GM18858 (cell line): ENCODE results near the gene NUPR1.
"Not testable (repeated sequence)": the region's sequence is repeated elsewhere in the genome, so short reads cannot be mapped to it uniquely, and the experiment has no call there.

Experiments used
- ATAC-seq: cut with Tn5 transposase; IDR thresholded peaks from one replicate; pipeline ENCODE4 v1.9.1; 2021; ENCODE audit not compliant: unreplicated experiment

NUPR1 gene

DNA sequence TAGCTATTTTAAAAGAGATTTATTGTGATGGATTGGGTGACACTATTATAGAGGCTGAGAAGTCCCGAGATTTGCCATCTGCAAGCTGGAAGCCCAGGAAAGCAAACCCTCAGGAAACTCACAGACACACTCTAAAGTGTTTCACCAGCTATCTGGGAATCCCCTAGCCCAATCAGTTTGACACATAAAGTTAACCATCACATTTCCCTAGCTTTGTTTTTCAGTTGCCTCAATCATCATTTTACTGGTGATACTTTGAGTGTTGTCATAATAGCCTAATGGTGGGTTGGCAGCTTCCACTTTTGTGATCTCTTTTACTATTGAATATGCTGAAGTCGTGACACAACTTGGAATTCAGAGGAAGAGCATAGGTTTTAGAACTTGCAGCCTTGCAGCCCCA is 16.8 kb upstream of the NUPR1 start:
- ATAC-seq: no peak

DNA sequence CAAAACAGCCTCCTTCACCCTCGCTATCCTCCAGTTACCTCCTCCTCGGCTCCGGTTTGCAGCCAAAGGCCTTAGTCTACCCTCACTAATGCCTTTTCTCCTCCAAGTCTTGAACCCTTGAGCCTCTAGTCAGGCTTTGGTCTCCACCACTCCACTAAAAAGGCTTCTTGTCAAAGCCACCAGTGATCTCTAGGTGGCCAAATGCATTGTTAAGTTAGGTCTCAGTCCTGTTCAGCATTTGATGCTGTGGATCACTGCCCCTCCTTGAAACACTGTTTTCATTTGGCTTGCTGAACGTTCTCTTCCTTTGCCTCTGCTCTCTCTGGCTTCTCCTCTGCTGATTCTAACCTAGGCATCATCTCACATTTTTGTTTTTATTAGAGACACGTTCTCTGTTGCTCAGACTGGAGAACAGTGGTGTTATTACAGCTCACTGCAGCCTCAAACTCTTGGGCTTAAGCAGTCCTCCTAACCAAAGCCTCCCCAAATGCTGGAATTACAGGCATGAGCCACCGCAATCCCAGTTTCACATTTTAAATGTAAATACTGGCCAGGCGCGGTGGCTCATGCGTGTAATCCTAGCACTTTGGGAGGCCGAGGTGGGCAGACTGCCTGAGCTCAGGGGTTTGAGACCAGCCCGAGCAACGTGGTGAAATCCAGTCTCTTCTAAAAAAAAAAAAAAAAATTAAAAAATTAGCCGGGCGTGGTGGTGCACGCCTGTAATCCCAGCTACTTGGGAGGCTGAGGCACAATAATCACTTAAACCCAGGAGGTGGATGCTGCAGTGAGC is 16.1 kb upstream of the NUPR1 start:
- ATAC-seq: peak; percentile 8

DNA sequence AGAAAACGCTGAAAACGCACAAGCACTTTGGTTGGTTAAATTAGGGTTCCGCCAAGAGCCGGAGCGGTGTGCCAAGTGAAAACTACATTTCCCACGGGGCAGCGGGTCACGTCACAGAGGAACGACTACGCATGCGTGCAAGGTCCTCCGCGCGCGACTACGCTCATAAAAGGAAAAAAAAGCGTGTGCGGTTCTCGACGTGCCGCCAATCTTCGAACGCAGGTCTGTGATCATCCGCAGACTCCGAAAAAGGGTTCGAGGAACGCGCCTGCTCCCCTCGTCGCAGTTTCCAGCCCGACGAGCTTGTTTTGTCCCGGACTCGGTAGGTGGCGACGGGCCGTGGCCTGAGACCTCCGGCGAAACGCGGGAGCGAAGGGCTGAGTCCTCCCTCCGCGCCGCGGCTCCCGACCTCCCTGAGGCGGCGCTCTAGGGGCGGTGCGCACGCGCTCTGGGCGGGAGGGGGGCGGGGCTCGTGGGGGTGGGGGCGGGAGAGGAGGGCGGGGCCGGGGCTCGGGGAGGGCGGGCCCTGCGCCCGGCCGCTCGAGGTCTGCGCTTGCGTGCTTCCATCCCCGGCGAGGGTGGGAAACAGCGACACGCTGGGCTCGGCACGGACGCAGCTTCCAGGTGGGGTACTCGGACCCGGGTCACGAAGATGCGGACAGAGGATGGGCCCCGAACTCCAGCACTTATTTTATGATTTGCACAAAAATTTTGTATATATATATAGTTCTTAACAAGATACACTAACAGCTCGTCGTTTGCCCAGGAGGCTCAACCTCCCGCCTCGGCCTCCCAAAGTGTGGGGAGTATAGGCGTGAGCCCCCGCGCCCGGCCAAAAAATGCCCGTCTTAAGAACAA is 15.2 kb upstream of the NUPR1 start, which contains the start of gene SGF29:
Gene SGF29 (plus strand): TSS at position 145 of the 858 bp plus-strand sequence. CDS start 27,150 bp downstream, outside the sequence.
- peak; percentile 45 for ATAC-seq

DNA sequence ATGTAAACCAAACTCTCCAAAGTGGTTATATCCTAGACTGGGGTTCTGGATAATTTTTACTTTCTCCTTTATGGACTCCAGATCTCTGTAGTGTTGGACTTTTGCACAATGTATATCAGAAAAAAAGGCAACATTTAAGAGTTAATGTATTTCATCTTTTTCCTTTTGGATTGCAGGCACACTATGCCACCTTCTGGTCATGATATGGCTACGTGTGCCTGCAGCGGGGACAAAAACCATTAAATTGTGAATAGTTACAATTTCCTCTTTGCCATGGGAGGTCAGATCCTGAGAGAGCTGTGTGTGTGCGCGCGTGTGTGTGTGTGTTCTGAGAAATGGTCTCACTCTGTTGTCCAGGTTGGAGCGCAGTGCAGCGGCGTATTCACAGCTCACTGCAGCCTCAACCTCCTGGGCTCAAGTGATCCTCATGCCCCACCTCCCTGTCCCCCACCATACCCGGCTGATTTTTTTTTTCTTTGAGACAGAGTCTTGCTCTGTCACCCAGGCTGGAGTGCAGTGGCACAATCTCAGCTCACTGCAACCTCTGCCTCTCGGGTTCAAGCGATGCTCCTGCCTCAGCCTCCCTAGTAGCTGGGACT is 10.6 kb upstream of the NUPR1 start:
- ATAC-seq: no peak

DNA sequence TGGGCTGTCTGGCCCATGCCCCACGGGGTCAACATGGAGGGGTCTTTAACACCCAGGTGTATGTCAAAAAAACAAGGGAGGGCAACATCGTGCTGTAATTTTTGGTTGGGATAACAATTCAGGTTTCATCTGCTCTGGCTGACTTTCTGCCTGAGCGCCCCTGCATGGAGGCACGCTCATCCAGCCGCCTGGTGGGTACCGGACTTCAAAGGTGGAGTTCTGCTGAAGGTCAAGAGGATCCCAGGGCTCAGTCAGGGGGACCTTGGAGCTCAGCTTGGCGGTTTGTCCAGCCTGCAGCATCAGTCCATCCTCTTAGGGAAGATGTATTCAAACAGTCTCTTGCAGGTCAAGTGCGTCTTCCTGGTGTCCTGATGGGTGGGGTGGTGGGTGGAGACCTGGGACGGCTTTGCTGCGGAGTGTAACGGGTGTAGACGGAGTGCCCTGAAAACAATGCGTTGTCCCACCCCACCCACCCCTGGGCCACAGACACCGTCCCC is 9.6 kb upstream of the NUPR1 start:
- ATAC-seq: no peak

DNA sequence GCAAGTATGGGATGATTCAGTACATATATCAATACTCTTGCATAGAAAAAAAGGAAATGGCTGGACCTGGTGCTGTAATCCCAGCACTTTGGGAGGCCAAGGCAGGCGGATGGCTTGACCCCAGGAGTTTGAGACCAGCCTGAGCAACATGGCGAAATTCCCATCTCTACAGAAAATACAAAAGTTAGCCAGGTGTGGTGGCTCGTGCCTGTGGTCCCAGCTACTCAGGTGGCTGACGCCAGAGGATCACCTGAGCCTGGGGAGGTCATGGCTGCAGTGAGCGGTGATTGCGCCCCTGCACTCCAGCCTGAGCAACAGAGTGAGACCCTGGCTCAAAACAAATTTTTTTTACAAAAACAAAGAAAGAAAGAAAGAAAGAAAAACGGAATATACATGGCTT is 7.9 kb upstream of the NUPR1 start:
- ATAC-seq: no peak

DNA sequence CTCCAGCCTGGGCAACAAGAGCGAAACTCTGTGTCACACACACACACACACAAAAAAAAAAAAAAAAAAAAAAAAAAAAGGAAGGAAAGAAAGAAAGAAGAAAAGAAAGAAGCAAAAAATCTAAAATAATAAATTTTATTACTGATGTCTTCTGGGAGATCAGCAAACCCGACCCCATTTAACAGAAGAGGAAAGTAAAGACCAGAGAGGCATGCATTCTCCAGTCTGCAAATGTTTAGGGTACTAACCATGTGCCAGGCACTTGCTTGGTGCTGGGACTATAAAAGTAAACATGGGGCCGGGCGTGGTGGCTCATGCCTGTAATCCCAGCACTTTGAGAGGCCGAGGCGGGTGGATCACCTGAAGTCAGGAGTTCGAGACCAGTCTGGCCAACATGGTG is 7.2 kb upstream of the NUPR1 start:
- ATAC-seq: not testable (repeated sequence)

DNA sequence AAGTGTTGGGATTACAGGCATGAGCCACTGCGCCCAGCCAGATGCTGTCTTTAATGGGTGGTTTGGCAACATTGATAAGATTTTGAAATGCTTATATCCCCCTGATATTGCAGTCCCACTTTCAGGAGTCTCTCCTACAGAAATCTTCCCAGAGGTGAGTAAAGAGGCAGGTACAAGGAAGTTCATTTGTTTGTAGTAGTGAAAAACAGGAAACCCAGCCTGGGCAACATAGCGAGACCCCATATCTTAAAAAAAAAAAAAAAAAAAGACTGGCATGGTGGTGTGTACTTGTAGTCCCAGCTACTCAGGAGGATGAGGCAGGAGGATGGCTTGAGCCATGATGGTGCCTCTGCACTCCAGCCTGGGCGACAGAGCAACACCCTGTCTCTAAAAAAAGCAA is 6.2 kb upstream of the NUPR1 start:
- ATAC-seq: no peak

DNA sequence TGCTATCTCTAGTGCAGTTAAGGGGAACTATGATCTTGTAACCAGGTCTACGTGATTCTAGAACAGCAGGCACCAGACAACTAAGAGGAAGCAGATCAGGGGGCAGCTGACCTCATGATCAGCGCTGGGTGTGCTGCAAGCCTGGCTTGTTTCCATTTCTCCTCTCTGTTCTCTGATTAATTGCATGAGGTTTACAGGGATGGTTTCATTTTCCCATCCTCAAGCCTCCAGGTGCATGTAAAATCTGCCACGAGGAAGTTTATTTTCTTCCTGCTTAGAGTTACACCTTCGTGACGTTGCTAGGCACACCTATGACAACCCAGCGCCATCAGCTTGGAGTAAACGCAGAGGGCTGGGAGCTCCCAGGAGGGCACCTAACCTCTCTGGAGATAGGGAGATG is 4.3 kb upstream of the NUPR1 start:
- ATAC-seq: no peak

DNA sequence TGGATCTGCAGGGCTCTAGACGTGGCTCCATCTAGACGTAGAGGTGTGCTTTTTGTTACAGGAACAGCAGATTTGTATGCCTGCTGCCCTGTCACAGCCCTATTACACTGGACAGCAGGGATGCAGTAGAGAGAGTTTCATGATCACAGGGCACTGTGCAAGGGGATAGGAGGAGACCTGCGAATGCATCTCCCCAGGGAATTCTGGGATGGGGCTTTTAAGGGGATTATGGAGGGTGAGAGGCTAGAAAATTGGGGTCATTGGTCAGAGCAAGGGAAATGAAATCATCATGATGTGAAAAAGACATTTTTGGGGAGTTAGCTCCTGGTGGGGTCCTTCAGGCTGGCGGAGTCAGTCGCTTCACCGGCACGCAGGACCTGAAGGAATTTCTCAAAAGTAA is 3.9 kb upstream of the NUPR1 start:
- no peak for ATAC-seq

DNA sequence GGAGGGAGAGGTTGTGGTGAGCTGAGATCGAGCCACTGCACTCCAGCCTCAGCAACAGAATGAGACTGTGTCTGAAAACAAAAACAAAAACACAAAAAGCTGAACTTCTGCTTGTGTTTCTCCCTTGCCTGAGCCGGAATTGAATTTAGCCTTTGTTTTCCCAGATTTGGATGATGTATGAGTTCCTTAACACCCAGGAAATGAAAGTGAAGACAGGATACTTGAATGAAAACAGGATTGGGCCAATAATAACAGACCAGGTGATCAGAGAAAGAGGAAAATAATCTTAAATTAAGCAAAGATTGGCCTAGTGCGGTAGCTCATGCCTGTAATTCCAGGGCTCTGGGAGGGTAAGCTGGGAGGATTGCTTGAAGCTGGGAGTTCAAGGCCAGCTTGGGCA is 1.6 kb upstream of the NUPR1 start:
- no peak for ATAC-seq

DNA sequence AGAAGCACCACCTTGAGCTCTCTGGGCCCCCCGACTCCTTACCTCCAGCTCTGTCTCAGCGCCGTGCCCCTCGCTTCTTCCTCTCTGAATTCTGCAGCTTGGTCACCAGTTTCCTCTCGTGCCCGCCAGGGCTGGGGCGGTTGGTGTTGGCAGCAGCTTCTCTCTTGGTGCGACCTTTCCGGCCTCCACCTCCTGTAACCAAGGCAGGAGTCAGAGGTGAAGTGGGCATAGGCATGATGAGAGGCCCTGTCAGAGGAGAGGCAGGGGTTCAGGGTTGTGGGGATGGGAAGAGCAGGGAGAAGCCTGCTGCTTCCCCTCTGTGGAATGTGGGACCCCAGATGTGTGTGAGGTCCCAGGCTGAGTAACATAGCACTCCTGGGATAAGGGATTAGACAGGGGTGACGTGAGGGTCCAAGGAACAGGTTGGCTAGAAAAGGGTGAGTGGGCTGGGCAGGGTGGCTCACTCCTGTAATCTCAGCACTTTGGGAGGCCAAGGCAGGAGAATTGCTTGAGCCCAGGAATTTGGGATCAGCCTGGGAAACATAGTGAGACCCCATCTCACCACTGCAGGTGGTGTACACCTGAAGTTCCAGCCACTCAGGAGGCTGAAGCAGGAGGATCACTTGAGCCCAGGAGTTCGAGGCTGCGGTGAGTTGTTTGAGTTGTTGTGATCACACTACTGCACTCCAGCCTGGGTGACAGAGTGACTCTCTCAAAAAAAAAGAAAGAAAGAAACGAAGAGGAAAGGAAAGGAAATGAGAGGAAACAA is 626 bp downstream of the NUPR1 start:
- ATAC-seq: no peak

DNA sequence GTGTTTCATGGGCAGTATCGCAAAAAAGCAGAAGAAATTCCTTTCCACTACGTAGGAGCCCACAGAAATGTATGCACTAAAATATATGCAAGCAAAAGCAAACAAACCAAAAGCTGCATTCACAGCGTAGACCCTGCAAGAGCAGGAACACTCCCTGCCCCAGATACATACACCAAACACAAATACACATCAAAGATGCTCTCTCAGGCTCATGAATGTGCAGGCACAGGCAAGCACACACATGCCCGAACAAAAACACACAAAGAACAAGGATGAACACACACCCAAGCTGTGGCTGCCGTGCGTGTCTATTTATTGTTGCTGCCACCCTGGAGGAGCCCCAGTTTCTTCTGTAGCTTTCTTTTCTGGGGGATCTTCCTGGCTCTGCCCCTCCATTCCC is 1.7 kb downstream of the NUPR1 start:
- no peak for ATAC-seq

DNA sequence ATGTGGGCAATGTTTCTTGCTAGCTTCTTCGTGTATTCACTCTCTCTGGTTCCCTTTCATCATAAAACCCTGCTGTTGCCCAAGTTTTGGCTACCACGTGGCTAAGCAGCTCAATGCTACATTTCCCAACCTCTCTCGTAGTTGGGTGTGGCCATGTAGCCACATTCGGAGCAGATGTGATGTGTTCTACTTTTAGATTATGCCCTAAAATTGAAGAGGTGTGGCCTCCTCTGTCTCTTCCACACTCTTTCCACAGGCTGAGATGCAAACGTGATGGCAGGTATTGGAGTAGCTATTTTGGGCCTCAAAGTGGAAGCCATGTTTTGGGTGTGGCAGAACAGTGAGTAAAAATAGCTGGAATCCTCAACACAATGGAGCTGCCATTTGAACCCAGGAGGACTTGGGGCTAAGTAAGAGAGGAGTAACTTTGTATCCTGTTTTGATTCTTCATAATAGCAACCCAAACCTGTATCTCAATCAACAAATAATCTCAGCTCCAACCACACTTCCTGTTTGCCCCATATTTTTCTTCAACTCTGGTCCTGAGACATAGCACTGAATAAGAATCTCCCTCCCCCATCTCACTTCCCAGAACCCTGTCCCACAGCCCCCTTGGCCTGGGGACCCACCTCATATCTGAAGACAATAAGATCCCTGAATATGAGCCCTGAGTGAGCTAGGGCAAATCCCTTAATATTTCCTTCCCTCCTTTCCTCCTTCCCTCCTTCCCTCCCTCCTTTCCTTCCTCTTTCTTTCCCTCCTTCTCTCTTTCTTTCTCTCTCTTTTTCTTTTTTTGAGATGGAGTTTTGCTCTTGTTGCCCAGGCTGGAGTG is 4.0 kb downstream of the NUPR1 start:
- no peak for ATAC-seq

DNA sequence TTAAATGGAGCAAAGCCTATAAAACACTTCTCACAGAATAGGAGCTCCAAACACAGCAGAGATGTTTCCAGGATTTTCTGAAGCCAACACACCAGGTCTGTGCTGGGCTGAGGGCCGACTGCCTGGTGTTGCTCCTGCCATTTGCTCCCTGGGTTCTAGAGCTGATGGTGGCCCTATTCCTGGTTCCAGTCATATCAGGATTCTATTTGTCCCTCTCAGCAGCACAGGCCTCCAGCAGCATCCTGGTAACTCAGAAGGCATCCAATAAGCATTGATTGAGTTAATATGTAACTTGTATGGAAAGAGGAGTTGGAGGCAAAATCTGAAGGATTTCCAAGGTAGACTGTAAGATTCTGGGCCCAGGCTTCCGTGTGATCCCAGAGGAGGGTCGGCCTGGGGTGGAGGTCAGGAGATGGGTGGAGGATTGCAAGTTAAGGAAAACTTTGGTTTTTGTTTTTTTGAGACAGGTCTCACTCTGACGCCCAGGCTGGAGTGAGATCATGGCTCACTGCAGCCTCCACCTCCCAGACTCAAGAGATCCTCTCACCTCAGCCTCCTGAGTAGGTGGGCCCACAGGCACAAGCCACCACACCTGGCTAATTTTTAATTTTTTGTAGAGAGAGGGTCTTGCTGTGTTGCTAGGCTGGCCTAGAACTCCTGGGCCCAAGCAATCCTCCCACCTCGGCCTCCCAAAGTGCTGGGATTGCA is 5.7 kb downstream of the NUPR1 start:
- no peak for ATAC-seq

DNA sequence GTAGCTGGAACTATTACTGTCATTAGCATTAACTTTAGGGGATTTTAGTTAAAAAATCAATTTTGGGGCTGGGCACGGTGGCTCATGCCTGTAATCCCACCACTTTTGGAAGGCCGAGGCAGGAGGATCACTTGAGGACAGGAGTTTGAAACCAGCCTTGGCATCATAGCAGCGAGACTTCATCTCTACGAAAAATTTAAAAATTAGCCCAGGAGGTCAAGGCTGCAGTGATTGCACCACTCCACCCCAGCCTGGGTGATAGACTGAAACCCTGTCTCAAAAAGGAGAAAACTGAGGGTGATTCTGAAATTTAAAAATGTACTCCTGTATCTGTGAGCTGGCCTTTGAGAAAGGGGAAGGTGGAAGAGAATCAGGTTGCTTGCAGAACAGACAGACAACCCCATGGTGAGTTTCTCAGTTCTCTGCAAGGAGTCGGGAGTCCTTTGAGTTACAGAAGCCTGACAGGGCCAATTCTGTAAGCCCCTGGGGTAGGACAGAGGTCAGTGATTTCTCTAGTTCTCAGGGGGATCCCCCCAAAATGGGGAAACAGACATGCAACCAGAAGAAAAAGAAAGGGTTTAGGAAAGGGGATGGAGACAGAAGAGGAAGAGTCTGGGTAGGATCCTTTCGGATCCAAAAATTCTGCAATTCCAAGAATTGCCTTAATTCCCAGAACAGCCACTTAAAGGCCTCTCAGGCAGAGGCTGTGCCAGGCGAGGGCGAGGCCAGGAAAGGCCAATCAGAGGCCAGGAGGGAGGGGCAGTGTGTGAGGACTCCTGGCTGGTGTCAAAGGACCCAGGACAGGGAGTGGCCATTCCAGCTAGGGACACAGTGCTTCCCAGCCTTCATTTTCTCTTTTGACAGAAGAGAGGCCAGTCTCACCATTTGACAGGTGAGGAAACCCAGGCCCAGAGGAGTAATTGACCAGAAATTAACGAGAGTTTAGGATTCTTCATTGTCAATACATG is 6.7 kb downstream of the NUPR1 start:
- ATAC-seq: no peak

DNA sequence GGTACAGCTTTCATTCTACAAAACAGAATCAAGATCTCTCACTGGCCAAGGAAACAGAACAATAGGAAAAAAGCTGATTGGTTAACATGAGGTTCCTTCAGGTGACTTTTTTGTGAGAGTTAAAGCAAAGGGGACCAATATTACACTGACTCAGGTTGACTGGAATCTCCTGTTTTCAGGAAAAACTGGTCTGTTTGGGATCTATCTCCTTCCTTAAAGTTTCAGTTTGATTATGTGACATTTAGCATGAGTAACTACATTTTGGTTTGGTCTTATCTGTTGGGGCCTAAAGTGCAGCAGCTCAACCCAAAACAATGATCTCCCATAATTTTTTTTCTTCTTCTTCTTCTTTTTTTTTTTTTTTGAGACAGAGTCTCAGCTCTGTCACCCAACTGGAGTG is 9.7 kb downstream of the NUPR1 start:
- no peak for ATAC-seq

DNA sequence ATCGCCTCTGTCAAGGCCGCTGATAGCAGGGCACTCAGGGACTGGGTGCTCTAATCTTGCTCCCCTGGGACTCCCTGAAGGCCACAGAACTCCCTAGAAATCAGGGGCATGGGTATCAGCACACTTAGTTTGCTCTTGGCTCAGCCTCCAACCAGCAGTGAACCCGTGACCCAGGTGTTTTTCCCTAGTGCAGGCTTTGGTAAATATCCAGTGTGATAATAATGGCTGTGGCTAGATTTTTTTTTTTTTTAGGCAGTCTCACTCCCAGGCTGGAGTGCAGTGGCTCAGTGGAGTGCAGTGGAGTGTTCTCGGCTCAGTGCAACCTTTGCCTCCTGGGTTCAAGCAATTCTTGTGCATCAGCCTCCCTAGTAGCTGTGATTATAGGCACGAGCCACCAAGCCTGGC is 10.3 kb downstream of the NUPR1 start:
- ATAC-seq: no peak
